ENCODE results near the gene EIF4B.

DNA sequence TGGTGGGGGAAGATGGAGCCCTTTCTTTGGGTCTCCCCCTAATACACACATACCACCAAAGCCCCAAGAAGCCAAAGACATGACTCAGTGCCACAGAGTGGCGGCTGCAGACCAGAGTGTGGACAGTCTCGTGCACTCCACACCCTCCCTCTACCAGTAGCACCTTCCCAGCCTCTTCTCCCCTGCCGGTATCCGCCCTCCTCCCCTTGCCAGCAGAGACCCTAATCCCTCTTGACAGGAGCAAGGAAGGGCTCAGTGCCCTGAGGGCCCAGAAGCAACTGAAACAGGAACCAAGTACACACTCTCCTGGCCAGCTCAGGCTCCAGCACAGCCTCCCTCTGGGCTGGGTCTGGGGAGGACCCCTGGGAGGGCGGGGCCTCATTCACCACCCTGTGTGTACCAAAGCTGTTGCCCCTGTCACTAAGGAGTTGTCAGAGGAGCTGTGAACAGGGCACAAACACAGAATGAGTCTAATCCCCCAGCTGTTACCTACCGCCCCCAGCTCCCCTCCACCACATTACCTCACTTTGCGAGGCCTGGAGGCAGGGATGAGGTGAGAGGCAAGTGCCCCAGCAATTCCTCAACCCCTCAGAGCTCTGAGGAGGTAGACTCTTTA lies 64.7 kb downstream of the EIF4B start:
- TF ChIP-seq, protein P1, sequence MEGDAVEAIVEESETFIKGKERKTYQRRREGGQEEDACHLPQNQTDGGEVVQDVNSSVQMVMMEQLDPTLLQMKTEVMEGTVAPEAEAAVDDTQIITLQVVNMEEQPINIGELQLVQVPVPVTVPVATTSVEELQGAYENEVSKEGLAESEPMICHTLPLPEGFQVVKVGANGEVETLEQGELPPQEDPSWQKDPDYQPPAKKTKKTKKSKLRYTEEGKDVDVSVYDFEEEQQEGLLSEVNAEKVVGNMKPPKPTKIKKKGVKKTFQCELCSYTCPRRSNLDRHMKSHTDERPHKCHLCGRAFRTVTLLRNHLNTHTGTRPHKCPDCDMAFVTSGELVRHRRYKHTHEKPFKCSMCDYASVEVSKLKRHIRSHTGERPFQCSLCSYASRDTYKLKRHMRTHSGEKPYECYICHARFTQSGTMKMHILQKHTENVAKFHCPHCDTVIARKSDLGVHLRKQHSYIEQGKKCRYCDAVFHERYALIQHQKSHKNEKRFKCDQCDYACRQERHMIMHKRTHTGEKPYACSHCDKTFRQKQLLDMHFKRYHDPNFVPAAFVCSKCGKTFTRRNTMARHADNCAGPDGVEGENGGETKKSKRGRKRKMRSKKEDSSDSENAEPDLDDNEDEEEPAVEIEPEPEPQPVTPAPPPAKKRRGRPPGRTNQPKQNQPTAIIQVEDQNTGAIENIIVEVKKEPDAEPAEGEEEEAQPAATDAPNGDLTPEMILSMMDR (IDR thresholded peaks at IDR 0.05; ENCODE audit: low read length), result no peak
- TF ChIP-seq EZH2 (IDR thresholded peaks at IDR 0.05; ENCODE audit: borderline replicate concordance, low read length), result no peak
